HG02763 (cell line): ENCODE measurements around the gene DCPS.
A peak's percentile ranks its signal among the peaks of the same experiment; 100 is the strongest.
"Not testable (repeated sequence)": the region's sequence is repeated elsewhere in the genome, so short reads cannot be mapped to it uniquely, and the experiment has no call there.

Source experiments
- ATAC-seq: cut with Tn5 transposase; IDR thresholded peaks from one replicate; pipeline ENCODE4 v1.9.1; 2021; ENCODE audit warnings: mild to moderate bottlenecking, moderate library complexity; ENCODE audit not compliant: unreplicated experiment

The DCPS gene

DNA sequence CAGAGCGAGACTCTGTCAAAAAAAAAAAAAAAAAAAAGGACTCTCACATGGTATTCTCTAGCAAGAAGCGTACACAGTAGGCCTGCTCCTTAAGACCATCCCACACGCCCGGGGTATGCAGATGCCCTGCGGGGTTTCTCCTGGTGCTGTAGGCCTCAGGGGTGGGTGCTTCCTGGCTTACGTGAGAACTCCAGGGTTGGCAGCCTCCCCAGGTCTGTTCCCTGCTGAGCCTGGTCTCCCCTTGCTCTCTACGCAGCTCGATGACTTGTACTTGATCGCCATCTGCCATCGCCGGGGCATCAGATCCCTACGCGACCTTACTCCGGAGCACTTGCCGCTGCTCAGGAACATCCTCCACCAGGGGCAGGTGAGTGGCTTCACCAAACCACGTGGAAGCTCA is 39.2 kb downstream of the DCPS start:
- no peak for ATAC-seq

DNA sequence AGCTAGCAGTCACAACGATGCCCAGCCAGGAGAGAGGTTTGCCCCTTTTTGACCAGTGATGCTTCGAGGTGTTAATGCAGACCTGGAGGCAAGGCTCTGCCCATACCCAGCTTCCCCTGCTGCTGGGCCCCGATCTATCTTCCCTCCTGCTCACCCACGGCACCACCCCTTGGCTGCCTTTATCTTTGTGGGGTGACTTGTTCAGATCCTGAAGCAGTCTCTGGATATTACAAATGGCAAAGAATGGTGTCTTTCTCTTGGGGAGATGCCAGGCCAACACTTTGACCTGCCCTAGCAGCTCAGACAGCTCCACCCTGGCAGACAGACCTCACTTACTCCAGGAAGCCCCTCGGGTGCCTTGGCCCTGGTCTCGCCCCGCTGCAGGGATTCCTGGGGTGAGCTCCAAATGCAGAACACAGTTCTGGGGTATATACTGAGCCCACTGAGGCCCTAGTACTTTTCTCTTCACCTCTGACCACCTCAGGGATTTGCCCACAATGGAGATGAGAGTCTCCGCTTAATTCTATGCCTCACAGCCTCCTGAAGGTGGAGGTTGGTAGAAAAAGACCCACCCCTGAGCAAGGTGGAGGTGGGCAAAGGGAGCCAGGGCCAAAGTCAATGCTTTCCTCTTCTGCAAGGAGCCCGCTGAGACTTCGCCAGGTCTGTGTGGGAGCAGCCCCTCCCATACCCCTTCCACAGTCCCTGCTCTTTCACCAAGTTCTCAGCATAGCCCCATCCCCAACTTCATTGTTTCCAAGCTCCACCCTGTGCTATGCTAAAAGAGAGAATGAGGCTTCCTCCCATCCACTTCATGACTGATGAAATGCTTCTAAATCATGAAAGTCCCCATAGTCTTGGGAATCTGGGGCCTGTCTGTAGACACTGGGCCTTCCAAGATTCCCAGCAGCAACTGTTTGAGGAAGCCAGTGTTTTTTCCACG is 40.6 kb downstream of the DCPS start:
- ATAC-seq: no peak

DNA sequence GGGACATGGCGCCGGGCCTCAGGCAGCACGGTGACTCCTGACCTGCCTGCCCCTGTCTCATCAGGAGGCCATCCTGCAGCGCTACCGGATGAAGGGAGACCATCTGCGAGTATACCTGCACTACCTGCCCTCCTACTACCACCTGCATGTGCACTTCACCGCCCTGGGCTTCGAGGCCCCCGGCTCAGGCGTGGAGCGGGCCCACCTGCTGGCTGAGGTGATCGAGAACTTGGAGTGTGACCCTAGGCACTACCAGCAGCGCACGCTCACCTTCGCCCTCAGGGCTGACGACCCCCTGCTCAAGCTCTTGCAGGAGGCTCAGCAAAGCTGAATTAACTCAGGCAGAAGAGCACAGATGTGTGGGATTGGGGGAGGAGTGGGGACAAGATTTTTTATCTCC is 41.4 kb downstream of the DCPS start:
- ATAC-seq: no peak

DNA sequence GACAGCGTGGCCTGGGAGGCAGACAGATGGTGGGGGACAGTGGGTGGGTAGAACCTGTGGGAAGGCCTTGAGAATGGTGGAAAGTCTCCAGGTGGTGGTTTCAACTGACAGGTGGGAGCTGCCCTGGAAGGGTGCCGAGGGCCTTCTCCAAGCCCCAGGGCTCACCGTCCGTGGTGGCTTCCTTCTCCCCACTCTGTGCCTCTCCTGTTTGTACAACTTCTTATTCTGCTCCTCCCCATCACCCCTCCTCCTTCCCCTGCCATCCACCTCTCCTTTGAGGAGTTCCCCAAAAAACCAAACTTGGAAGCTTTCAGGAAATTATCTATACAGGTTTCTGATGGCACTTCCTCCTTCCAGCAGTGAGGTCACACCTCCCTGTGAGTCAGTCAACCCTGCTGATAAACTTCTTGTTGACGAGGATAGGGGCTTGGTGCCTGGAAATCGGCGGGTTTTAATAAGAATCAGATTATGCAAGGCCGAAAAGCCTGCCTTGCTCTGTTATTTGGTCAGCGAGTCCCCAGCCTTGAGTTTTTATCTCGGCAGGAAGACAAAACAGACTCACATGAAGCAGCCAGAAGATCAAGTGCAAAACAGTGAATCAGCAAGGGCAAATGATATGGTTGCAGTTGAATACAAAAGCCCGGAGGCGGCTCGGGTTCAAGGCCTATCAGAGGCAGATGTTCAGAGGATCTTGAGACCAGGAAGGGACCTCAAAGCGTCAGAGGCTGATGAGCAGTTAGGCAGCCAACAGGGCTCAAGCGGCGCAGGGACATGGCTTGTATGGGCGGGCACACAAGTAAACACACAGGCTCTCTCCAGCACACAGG is 42.1 kb downstream of the DCPS start:
- ATAC-seq: no peak

DNA sequence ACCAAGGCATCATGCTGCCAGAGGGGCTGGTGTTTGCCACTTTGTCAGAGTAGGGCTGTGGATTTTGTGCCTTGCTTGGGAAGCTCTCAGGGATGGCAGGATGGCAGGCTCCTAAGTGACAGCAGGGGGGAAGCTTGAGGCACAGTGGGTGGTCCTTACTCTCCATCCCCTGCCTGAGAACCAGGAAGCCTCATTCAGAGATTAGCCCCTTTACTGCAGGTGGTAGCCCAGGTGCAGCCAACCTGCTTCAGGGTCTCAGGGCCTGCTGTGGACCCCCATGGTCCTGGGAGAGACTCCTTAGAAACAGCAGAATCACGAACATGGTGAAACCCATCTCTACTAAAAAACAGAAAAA is 42.7 kb downstream of the DCPS start:
- ATAC-seq: no peak

DNA sequence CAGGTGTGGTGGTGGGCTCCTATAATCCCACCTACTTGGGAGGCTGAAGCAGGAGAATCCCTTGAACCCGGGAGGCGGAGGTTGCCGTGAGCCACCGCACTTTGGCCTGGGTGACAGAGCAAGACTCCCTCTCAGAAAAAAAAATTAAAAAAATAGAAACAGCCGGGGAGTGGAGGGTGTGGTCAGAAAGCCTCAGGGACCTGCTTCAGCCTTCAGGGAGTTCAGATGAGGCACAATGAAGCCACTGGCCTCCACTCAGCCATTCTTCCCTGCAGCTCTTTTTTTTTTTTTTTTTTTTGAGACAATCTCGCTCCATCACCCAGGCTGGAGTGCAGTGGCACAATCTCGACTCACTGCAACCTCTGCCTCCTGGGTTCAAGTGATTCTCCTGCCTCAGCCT is 43.1 kb downstream of the DCPS start:
- ATAC-seq: not testable (repeated sequence)

DNA sequence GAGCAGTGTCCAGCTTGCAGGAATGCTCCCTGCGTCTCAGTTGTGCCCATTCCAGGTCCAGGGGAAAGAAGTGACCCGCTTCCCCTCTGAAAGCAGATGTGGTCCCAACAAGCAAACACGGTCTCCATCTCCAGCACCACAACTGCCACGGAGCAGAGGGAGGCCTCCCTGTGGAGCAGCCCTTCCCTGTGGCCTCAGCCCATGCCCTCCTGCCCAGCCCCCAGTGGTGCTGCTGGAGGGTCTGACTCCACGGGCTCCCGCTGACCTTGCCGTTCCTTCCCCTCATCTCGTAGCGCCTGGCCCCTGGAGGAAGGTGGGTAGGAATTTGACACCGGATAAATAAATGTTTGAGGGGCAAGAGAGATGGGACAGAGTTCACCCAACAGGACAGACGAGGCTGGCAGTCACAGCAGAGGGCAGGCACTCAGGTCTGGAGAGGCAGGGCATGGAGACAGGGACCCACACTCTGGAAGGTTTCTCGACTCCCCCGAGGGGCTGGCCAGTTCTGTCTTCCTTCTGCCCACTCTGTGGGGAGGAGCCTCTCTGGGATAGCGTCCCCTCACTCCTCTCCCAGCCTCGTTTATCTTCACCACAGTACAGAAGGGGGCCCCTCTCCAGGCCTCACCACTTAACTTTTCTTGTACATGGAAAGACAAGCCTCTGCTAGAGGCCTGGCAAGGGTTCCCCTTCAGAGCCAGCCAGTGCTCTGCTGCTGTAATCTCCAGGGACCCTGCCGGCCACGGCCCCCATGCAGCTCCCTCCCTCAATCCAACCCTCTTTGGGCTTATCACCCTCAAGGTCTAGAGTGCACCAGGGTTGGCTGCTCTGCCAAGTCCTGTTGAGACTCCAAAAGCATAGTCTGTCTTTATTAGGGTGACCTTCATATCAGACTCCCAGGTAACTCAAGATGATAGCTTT is 44.1 kb downstream of the DCPS start:
- no peak for ATAC-seq

DNA sequence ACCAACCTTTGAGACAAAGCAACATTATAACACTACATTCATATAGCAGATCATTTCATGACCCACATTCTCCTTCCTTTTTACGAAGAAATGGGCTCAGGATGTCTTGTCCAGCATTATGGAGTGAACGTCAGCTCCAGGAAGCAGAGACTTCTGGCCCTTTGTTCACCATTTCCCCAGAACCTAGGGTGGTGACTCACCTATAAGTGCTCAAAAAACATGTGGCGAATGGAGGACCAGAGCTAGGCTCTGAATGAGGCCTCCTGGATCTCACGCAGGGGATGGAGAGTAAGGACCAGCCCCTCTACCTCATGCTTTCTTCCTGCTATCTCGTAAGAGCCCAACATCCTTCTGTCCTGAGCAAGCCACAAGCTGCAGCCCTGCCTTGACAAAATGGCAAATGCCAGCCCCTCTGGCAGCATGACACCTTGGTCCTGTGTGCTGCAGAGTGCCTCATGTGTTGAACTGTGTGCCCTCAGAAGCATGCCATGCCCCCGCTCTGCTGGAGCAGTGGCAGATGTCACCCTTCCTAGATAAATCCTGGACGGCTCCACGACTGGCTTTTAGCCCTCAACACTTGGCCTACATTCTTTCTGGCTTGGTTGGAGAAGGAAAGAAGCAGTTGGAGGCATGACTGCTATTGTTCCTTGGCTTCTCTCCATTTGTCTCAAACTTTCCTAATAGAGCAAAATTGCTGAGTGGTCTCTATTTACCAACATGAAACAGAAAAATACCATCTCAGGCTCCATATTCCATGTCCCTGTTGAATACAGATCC is 45.1 kb downstream of the DCPS start:
- no peak for ATAC-seq

DNA sequence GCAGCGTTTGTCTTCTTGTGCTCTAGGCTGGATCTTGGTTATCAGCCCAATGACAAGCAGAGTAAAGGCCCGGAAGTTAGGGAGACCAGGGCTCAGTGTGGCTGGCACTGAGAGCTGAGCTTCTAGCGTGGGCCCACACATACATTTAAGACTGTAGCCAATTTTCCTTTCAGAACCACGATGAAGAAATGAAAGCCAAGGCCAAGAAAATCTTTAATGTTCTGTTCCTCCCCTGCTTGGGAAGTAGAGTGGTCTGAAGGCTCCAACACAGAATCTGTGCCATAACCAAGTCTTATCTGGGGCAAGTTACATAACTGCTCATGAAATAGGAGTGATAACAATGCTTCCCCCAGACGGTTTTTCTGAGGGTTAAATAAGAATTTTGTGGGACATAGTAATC is 47.0 kb downstream of the DCPS start:
- ATAC-seq: no peak

DNA sequence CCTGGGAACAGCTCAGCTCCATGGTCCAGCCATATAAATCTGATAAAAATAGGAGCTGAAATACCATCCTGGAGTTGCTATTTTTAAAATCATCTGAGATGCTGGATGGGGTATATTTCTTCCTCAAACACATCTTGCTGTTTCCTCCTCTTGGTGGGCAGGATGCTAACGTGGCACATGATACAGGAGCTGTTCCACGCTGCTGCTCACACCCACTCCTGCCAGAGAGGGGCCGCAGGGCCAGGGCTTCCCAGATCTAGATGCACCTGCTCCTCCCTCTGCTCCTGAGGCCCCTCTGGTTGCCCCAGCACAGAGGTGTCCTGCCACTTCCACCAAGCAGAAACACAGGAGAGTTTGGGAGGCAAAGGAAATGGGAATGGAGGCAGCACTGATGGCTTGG is 48.3 kb downstream of the DCPS start:
- ATAC-seq: no peak

DNA sequence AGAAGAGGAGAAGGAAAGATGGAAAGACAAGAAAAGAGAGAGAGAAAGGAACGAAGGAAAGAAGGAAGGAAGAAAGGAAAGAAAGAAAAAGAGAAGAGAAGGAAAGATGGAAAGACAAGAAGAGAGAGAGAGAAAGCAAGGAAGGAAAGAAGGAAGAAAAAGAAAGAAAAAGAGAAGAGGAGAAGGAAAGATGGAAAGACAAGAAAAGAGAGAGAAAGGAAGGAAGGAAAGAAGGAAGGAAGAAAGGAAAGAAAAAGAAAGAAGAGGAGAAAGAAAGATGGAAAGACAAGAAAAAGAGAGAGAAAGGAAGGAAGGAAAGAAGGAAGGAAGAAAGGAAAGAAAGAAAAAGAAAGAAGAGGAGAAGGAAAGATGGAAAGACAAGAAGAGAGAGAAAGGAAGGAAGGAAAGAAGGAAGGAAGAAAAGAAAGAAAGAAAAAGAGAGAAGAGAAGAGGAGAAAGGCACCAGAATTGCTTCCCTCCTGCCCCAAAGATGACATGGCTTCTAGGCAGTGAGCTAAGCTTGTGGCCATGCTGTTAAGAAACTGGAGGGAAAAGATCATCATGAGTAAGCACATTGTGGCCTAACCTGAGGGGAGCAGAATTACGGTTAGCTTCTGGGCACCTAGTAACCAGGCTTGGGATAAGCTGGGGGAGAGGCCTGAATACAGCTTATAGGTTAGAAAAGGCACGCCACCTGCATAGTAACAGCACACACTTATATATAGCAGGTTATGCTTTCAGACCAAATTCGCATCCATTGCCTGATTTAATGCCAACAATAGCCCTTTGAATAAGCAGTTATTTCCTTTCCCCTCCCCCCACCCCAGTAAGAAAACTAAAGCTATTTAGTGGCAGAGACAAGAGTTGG is 49.3 kb downstream of the DCPS start:
- ATAC-seq: no peak

DNA sequence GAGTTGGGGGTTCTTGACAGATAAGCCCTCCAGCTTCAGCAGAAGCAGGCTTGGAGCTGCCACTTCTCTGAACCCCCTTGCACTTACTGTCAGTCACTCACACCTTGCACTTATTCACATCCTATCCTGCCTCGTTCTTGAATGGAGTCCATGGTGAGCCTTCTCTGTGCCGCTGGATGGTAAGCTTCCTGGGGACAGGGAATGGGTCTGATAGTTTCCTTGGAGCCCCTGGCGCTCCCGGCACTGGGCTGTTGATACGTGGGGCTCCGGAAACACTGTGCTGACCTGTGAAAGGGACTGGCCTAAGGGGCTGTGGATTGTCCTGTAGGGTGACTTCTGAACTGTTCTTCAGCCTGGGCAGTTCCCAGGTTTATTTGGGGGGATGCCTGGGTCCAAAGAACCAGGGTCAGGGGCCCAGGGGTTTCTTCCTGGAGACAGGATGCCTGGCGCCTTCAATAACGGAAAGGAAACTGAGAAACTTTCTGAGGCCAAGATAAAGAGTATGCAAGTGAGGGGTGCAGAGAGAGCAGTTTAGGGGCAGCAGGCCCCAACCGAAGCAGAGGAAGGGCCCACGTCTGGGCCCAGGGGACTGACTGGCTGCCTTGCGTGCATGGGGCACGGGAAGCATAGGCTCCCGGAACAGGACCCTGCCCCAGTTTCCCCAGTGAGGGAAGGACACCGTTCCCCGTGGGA is 50.9 kb downstream of the DCPS start:
- ATAC-seq: peak; percentile 34

DNA sequence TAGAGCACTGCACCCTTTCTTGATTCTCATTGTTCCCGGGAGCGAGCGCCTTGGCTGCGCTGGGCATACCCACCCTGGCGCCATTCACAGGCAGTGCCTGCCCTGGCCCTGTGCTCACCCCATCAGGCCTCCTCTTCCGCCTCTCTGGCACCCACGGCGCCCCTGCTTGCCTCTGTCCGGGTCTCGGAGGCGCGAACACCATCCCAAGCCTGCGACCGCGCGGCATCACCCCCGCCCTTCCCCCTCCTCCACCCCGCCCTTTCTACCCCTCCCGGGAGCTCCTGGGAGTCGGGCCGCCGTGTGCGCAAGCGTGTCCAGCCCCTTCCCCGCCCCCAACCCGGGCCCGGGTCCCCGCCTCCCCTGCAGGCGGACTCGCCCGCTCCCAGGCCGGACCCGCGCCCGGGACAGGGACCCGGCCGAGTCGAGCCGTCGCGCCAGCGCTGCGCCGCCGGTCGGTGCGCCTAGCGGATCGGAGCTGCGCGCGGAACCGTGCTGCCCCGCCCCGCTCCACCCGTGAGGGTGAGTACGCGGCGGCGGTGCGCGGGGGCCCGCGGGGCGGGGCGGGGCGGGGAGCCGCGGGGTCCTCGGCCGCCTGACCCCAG is 51.6 kb downstream of the DCPS start, which contains the start of gene ST3GAL4:
Gene ST3GAL4, plus strand, starts transcription at position 363 of the 602 bp plus-strand sequence. CDS start 50,470 bp downstream, outside the sequence.
- ATAC-seq: peak; percentile 49

DNA sequence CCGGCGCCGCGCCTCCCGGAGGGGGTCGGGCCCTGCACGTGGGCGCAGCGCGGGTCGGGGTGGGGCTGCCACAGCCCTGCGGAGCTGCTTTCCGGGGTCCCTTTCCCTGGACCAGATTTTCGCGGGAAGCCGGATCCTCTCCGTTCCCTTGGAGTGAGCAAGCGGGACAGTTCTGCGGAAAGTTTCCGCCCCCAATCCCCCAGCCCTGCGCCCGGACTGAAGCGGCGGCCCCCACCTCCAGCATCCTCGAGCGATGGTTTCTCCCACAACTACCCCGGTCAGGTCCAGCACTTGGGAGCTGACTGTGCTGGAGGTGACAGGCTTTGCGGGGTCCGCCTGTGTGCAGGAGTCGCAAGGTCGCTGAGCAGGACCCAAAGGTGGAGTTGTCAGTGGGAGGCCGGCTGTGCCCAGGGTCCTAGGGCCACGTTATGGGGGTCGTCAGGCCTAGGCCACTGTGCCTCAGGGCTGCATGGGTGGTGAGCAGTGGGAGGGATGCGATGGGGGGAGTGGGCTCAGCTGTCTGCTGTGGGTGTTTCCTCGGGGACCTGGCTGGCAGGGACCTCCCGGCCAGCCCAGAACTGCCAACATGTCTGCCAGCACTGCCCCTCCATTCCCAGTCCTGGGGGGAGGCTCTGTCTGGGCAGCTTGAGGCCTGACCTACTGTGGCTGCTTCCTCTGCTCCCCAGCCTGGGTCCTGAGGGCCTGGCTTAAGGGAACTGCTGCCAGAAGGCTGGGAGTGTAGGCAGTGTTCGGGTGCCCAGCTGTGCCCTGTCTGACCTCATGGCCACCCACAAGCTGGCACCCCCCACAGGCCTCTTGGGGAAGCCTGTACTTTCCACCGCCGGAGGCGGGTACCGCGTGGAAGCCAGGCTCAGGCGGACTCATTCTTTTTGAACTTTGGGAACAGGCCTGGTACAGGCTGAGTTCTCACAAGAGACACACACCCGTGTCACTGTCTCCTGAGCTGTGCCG is 52.4 kb downstream of the DCPS start:
- ATAC-seq: peak; percentile 3

DNA sequence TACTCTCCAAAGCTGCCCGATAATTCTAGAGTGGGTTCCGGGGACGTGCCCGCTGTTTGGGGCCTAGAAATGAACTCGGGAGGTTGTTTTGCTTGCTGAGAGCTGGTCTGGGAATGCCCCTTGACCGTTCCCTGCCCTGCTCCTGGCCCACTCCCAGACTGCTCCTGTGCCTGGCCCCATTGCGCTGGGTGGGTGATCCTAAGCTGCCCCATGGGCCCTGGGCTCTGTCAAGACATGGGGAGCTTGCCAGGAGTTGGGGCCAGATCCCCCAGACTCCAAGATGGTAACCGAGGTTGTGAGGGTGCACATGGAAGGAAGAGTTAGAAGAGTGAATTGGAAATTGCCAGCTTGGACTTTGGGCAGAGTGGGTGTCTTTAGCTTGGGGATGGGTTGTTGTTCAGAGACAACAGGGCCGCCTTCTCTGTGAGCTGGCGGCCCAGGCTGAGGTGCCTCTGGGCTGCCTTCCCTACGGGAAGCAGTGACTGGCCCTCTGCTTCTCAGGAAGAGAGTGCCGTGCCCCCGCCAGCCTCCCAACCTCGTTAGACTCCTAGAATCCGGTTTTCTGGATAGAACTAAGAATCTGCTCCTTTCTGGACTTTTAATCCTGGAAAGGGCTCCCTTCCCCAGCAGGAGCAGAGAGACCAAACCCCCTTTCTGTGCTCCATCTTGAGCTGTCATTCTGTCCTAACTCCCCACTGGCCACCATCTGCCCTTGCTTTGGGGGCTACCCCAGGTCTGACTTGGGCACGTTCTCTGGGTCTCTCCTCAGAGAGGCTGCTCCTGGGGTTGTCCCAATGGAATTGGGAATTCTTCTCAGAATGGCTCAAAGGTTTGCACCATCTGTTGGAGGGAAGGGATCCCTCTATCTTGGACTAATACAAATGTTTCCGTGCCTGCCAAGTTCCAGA is 53.4 kb downstream of the DCPS start:
- no peak for ATAC-seq
